ENCODE results near the gene SESN2.
A peak's percentile ranks its signal among the peaks of the same experiment; 100 is the strongest.
"Not testable (repeated sequence)": the region's sequence is repeated elsewhere in the genome, so short reads cannot be mapped to it uniquely, and the experiment has no call there.

Gene SESN2

GRCh38 chr1:28291711-28292110 lies 32.4 kb downstream of the SESN2 start:
- no peak for DNase-seq

- DNase-seq: no peak
Observed at GRCh38 chr1:28295936-28296335, 36.6 kb downstream of the SESN2 start.

GRCh38 chr1:28296401-28297261 lies 37.3 kb downstream of the SESN2 start:
- DNase-seq: no peak

- no peak for DNase-seq
Observed at GRCh38 chr1:28297826-28298225, 38.5 kb downstream of the SESN2 start.

DNA sequence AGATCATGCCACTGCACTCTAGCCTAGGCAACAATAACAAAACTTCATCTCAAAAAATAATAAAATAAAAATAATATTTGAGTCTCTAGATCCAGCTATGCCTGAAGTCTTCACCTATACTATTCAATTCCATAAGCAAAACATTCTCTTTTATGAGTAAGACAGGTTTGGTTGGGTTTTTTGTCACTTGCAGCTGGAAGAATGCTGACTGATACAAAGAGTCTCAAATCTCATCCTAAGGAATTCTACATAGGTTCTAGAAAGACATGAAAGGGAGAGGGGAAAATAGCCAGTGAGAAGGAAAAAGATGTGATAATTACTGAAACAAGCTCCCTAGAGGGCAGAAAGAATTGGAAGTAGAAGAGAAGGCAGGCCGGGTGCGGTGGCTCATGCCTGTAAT lies 39.1 kb downstream of the SESN2 start:
- DNase-seq: no peak

GRCh38 chr1:28301368-28302174 lies 42.3 kb downstream of the SESN2 start:
- no peak for DNase-seq

DNA sequence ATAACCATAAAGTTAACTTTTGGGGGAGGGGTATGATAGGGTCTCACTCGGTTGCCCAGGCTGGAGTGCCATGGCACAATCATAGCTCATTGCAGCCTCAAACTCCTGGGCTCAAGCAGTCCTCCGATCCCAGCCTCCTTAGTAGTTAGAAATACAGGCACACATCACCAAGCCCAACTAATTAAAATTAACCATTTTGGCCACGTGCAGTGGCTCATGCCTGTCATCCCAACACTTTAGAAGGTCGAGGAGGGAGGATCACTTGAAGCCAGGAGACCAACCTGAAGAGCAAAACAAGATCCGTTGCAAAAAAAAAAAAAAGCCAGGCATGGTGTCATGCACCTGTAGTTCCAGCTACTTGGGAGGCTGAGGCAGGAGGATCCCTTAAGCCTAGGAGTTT lies 42.9 kb downstream of the SESN2 start:
- no peak for DNase-seq

- no peak for DNase-seq
Observed at GRCh38 chr1:28306301-28306949, 47.1 kb downstream of the SESN2 start.

GRCh38 chr1:28308750-28309149 lies 49.4 kb downstream of the SESN2 start:
- no peak for DNase-seq

- no peak for DNase-seq
Observed at GRCh38 chr1:28309702-28310101, 50.4 kb downstream of the SESN2 start.

DNA sequence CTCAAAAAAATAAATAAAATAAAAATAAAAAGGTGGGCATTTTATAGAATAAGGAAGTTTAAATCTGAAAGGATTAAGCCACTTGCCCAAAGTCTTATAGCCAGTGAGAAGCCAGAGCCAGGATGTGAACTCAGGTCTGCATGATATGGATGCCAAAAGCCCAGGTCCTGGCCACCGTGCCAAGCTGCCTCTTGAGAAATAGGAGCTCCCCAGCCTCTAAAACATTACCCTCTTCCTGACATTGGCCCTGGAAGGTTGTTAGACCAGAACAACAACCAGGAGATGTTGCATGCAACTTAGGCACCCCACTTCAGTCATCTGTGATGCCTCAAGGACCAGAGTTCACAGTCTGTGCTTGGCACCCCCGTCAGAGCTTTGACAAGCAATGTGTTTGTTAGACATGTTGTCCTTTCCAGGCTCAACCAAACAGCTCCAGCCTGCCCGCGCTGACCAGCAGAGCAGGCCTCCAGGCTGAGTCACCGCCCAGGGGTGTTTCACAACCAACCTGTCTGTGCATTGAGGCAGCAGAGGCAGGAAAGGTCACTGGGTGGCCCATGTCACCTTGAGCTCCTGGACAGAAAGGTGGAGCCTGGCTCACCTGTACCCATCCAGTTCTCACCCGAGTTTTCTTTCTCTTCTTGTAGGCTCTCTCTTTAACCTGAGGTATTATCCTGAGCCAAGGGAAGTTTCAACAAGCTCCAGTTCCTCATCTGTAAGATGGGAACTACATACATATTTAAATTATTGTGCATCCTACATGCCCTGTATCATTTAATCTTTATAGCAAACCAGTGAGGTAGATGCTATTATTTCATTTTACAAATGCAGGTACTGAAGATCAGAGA lies 54.6 kb downstream of the SESN2 start:
- no peak for DNase-seq

- no peak for DNase-seq
Observed at GRCh38 chr1:28314547-28314941, 55.2 kb downstream of the SESN2 start.

- no peak for DNase-seq
Observed at GRCh38 chr1:28317014-28317413, 57.7 kb downstream of the SESN2 start.

DNA sequence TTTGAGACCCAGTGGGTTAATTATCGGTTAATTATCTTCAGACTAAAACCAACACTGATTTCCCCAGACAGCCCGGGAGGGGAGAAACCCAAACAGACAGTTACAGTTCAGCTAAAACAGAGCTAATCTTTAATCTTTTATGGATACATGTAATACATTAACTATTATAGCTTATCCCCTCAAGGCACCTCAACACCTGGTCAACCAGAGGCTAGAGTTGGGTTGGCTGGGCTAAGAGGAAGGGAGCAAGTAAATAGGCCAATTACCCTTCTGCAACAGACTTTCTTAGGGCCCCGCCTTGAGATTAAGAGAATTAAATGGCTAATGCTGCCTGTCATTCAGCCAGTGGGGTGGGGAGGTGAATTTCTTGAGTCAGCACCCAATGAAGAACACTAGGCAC lies 62.9 kb downstream of the SESN2 start:
- no peak for DNase-seq

- DNase-seq: no peak
Observed at GRCh38 chr1:28323720-28324119, 64.4 kb downstream of the SESN2 start.

GRCh38 chr1:28326515-28326914 lies 67.2 kb downstream of the SESN2 start:
- DNase-seq: no peak

GRCh38 chr1:28326984-28327383 lies 67.7 kb downstream of the SESN2 start:
- no peak for DNase-seq

- not testable (repeated sequence) for DNase-seq
Observed at GRCh38 chr1:28327431-28327830, 68.1 kb downstream of the SESN2 start.

- DNase-seq: no peak
Observed at GRCh38 chr1:28328228-28328648, 68.9 kb downstream of the SESN2 start.

GRCh38 chr1:28329395-28330153 lies 70.3 kb downstream of the SESN2 start:
- DNase-seq: peak; percentile 23 to 39
